ENCODE data around the gene AGBL4.

DNA sequence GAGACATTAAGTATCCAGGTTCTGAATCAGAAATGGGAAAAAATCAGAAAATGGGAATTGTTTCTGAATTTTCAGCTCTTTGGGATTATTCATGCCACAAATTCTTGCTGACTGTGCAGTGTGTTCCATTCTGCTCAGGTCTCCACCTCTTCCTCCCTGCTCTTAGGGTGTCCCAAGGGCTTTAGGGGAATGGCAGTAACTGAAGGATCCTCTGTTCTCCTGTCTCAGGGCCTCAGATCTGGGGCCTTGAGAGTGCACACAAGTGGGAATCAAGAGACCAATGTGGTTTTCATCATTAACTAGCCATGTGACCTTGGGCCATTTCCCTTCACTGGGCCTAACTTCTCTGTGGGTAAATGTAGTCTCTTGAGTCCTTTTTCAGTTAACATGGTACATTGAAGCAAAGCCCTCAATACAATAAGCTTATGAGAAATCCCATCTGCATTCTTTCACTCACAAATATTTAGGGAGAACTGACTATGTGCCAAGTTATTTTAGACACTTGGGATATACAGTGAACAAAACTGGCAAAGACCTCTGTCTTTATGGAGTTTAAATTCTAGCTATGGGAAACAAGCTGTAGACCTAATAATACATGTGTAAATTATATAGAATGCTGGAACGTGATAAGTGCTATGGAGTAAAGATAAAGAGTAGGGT is 1476.1 kb downstream of the AGBL4 start:
- TF ChIP-seq GATA2 (IDR thresholded peaks at IDR 0.05; ENCODE audit: low read depth, low read length) (no peak), GATA3 (IDR thresholded peaks at IDR 0.05; ENCODE audit: low read depth, low read length) (no peak)

All from SH-SY5Y (cell line).